Aorta (tissue), 5 donors: ENCODE measurements around the gene TPSD1. TPM values are rescaled to one million over a fixed set of nuclear protein-coding genes. Genes with fewer than 3 reads are reported as not detected.

ENCODE experiments used
- ATAC-seq: fragments of 200-7000 bp; cut with Tn5 transposase; one replicate; pipeline ENCODE4 v1.9.1; 2022; ENCODE audit warnings: moderate library complexity; ENCODE audit not compliant: low FRiP score
- DNase-seq, 2 donors: peaks; one replicate each; pipeline ENCODE4 v3.0.0-alpha.2; 2020
- H3K27ac ChIP-seq, 2 donors: one replicate each; pipeline ENCODE4 v1.5.1; 2013; ENCODE audit warnings: low read length in 2 of 2, mild to moderate bottlenecking in 2 of 2, moderate library complexity in 2 of 2, control low read depth in 1 of 2, inconsistent platforms in 1 of 2, low read depth in 1 of 2
- H3K27me3 ChIP-seq, 2 donors: one replicate each; pipeline ENCODE4 v1.6.1; 2013; ENCODE audit warnings: control low read depth in 1 of 2, low read length in 1 of 2, mild to moderate bottlenecking in 1 of 2, moderate library complexity in 1 of 2; ENCODE audit not compliant: insufficient read depth in 2 of 2, control insufficient read depth in 1 of 2
- H3K36me3 ChIP-seq, 2 donors: one replicate each; pipeline ENCODE4 v1.6.1; 2013; ENCODE audit warnings: control low read depth in 1 of 2, low read length in 1 of 2, mild to moderate bottlenecking in 1 of 2; ENCODE audit not compliant: insufficient read depth in 2 of 2, control insufficient read depth in 1 of 2
- H3K4me1 ChIP-seq, 2 donors: one replicate each; pipeline ENCODE4 v1.6.1; 2013; ENCODE audit warnings: low read length in 2 of 2, control low read depth in 1 of 2, mild to moderate bottlenecking in 1 of 2, moderate library complexity in 1 of 2; ENCODE audit not compliant: insufficient read depth in 2 of 2, control insufficient read depth in 1 of 2
- H3K4me3 ChIP-seq, 2 donors: one replicate each; pipeline ENCODE4 v1.5.1; 2013; ENCODE audit warnings: low read length in 2 of 2, control low read depth in 1 of 2, mild to moderate bottlenecking in 1 of 2
- H3K9me3 ChIP-seq: one replicate; pipeline ENCODE4 v1.6.1; 2013; ENCODE audit warnings: mild to moderate bottlenecking, low read length; ENCODE audit not compliant: control insufficient read depth
- WGBS, 2 donors: extraction: QIAGEN DNeasy Blood & Tissue Kit; methylation state at CpG; one replicate each; pipeline ENCODE4 v1.1.7; 2013; 5-methylcytosine and 5-hydroxymethylcytosine counted together
- intact Hi-C, 2 donors: fragments of 100-400 bp; cut with DNase I; formaldehyde crosslinking; loops; one replicate each; pipeline versions ENCODE4 v1.14.2 to v1.15.0; 2022
- polyA plus RNA-seq, 2 donors: library from polyadenylated mRNA; stranded (reverse); fragments of 200-250 nt; gene quantifications; one replicate each; pipeline ENCODE4 v1.2.3, GENCODE V29; 2013
- total RNA-seq, 2 donors: library from RNA; stranded (reverse); fragmentation: NEBNext Ultra II Directional; extraction: Animal tissue kit (Norgen Biotek cat#: 25700); gene quantifications; one replicate each; pipeline ENCODE4 v1.2.1, GENCODE V29; 2021
- donor health status: healthy with polysubstance abuse.
- donor health status: Bipolar disorder and iron deficiency.
- donor health status: DM: no; HTN: no; CAD: no.
- donor health status: DM: no; HTN: no; CAD: no.
- donor health status: DM: yes; HTN: yes; CAD: no.

Gene TPSD1
- total and polyA plus RNA-seq, 4 donors: 0.38 TPM; not detected in 3

- WGBS, 2 donors: 88 to 90% methylated on average over 23 to 24 of the region's 24 CpGs
- H3K4me3 ChIP-seq: no peak overlapping the region
- intact Hi-C loops: loop anchor here in 1 of 2 donors (10.0 kb wide), 1 partner anchor 46 kb away; no protein-coding TSS in a partner anchor
- H3K27ac ChIP-seq: no peak overlapping the region
- no peak for ATAC-seq
- H3K27me3 ChIP-seq: no peaks in the 10 kb centered on the region
- H3K9me3 ChIP-seq: no peaks in the 10 kb centered on the region
- no peaks in the 10 kb centered on the region for H3K36me3 ChIP-seq
- DNase-seq: no peak
- no peaks in the 10 kb centered on the region for H3K4me1 ChIP-seq
Observed at GRCh38 chr16:1218930-1219611, 36.8 kb upstream of the TPSD1 start.

- Histone ChIP-seq H3K27me3 (no peaks in the 10 kb centered on the region), H3K9me3 (no peaks in the 10 kb centered on the region), H3K4me1 (no peaks in the 10 kb centered on the region), H3K27ac (no peak overlapping the region), H3K36me3 (no peaks in the 10 kb centered on the region), H3K4me3 (no peak overlapping the region)
- DNase-seq (no peak), ATAC-seq (no peak)
- WGBS, 2 donors: 93 to 94% methylated on average over 45 to 55 of the region's 55 CpGs
- intact Hi-C loops: no loop called here
Observed at GRCh38 chr16:1220098-1220728, 35.7 kb upstream of the TPSD1 start.

DNA sequence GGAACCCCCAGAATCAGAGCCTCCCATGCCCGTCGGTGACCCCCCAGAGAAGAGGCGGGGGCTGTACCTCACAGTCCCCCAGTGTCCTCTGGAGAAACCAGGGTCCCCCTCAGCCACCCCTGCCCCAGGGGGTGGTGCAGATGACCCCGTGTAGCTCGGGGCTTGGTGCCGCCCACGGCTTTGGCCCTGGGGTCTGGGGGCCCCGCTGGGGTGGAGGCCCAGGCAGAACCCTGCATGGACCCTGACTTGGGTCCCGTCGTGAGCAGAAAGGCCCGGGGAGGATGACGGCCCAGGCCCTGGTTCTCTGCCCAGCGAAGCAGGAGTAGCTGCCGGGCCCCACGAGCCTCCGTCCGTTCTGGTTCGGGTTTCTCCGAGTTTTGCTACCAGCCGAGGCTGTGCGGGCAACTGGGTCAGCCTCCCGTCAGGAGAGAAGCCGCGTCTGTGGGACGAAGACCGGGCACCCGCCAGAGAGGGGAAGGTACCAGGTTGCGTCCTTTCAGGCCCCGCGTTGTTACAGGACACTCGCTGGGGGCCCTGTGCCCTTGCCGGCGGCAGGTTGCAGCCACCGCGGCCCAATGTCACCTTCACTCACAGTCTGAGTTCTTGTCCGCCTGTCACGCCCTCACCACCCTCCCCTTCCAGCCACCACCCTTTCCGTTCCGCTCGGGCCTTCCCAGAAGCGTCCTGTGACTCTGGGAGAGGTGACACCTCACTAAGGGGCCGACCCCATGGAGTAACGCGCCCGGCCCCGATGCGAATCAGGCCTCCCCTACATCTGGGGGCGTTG is 34.8 kb upstream of the TPSD1 start:
- 87 to 91% methylated on average over 47 to 48 of the region's 48 CpGs for WGBS, 2 donors
- H3K27ac ChIP-seq: no peak overlapping the region
- intact Hi-C loops: no loop called here
- H3K4me3 ChIP-seq: no peak overlapping the region
- no peaks in the 10 kb centered on the region for H3K36me3 ChIP-seq
- no peaks in the 10 kb centered on the region for H3K4me1 ChIP-seq
- no peak for DNase-seq
- ATAC-seq: no peak
- H3K27me3 ChIP-seq: no peaks in the 10 kb centered on the region
- no peaks in the 10 kb centered on the region for H3K9me3 ChIP-seq

DNA sequence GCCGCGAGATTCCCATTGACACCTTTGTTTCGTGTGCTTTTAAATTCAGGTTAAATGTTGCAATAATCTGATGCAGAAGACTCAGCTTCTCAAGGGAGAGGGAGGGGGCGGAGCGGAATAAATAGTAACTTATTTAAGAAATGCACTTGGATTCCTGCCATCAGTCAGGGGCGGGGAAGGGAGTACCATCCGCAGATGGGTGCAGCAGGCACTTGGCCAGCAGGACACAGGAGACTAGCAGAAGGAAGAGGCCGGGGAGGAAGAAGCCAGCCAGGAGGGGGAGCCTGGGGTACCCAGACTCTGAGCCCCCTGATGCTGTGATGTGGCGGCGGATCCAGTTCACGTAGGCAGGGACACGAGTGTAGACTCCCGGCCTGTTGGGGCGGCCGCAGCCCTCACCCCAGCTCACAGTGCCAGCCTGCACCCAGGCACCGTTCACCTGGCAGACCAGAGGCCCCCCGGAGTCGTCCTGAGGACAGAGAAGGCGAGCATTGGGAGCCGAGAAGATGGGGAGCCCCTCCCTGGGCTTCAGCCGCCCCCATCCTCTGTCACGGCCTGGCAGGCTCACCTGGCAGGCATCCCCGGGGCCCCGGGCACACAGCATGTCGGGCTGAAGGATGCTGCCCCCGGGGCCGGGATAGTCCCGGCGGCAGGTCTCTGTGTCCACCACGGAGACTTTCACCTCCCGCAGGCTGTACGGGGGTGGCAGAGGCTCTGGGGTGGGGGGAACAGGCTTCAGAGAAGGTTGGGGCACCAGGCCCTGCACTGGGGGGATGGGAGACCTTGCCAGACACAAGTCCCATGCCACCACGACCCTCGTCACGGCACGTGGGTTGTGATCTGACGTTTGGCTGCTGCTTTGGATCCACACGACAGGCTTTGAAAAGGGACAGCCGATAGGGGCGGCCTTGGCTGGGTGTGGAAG is 34.0 kb upstream of the TPSD1 start:
- 81 to 86% methylated on average over 40 of the region's 40 CpGs for WGBS, 2 donors
- no peak overlapping the region for H3K27ac ChIP-seq
- no peaks in the 10 kb centered on the region for H3K36me3 ChIP-seq
- DNase-seq: no peak
- ATAC-seq: no peak
- intact Hi-C loops: no loop called here
- no peaks in the 10 kb centered on the region for H3K9me3 ChIP-seq
- no peaks in the 10 kb centered on the region for H3K4me1 ChIP-seq
- no peak overlapping the region for H3K4me3 ChIP-seq
- H3K27me3 ChIP-seq: no peaks in the 10 kb centered on the region

DNA sequence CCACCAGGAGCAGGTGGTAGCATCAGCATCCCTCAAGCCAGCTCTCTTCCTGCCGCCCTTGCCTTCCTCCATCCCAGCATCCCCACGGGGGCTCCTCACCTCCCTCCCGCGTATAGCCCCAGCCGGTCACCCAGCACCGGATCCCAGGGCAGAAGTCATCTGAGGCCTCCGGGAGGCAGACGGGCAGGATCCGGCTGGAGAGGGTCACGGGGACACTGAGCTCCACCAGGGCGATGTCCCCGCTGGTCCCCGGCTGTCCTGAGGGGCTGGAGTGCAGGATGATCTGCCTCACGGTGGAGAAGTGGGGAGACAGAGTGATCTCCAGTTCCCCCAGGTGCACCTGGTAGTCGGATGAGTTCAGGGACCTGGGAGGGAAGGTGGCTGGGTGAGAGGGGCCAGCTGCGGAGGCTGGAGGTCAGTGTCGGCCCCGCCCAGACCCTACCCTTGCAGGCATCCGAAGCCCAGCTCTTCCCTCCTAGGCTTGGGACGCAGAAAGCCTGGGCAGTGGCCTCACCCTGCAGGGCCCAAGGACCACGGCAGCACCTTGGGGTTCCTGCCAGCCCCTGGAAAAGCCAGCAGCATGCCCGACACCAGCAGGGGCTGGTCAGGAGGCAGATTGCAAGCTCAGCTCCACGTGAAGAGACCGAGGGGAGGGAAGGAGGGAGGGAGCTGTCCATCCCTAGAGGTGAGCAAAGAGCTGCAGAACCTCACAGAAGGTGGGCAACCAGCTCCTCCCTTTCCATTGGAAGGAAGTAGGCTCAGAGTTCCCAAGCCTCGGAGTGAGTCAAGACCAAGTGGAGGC is 33.1 kb upstream of the TPSD1 start:
- WGBS, 2 donors: 79% methylated on average over 25 of the region's 25 CpGs
- no peaks in the 10 kb centered on the region for H3K4me1 ChIP-seq
- intact Hi-C loops: no loop called here
- DNase-seq (no peak), ATAC-seq (no peak)
- H3K27ac ChIP-seq: no peak overlapping the region
- no peaks in the 10 kb centered on the region for H3K36me3 ChIP-seq
- H3K27me3 ChIP-seq: no peaks in the 10 kb centered on the region
- H3K4me3 ChIP-seq: no peak overlapping the region
- H3K9me3 ChIP-seq: no peaks in the 10 kb centered on the region

GRCh38 chr16:1223355-1224214 is 32.3 kb upstream of the TPSD1 start:
- Histone ChIP-seq H3K4me3 (no peak overlapping the region), H3K36me3 (no peaks in the 10 kb centered on the region), H3K27ac (no peak overlapping the region), H3K9me3 (no peaks in the 10 kb centered on the region), H3K4me1 (no peaks in the 10 kb centered on the region), H3K27me3 (no peaks in the 10 kb centered on the region)
- DNase-seq (no peak), ATAC-seq (no peak)
- intact Hi-C loops: no loop called here
- 89 to 94% methylated on average over 38 of the region's 38 CpGs for WGBS, 2 donors

- no peak for ATAC-seq
- intact Hi-C loops: no loop called here
- DNase-seq: no peak
- Histone ChIP-seq H3K27me3 (no peaks in the 10 kb centered on the region), H3K27ac (no peak overlapping the region), H3K9me3 (no peaks in the 10 kb centered on the region), H3K4me1 (no peaks in the 10 kb centered on the region), H3K4me3 (no peak overlapping the region), H3K36me3 (no peaks in the 10 kb centered on the region)
- WGBS, 2 donors: 77 to 89% methylated on average over 7 to 9 of the region's 9 CpGs
Observed at GRCh38 chr16:1224558-1224957, 31.3 kb upstream of the TPSD1 start.
